ENCODE data around the gene KRT34. TPM values are rescaled to one million over a fixed set of nuclear protein-coding genes. Genes with fewer than 3 reads are reported as not detected.
A peak's percentile ranks its signal among the peaks of the same experiment; 100 is the strongest.

KRT34 gene
- total RNA-seq, 2 experiments from 2014 or later = not detected

DNA sequence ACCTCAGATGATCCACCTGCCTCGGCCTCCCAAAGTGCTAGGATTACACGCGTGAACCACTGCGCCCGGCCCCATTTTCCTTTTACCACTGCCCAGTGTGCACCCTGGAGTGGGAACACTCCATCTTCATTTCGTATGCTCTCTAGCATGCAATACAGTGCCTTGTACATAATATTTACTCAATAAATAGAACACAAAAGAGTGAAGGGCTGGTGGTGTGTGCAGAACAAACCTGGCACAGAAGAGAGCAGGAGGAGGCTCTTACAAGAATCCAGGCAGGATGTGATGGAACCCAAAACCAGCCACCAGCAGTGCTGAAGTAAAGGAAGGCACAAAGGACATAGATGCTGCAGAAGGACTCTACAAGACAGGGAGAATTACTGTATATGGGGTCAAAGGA, 35.0 kb upstream of the KRT34 start:
- Mint-ChIP-seq H3K4me3 (no peak overlapping the region), H3K27me3 (ENCODE audit: low read depth) (no peaks in the 10 kb centered on the region), H3K36me3 (ENCODE audit: low read depth) (no peaks in the 10 kb centered on the region), H3K27ac (no peak overlapping the region), H3K4me1 (ENCODE audit: low read depth) (no peaks in the 10 kb centered on the region), H3K9me3 (ENCODE audit: insufficient read depth) (no peaks in the 10 kb centered on the region)
- DNase-seq = no peak
- POLR2A ChIA-PET = no interaction called here
- CTCF ChIA-PET = interaction anchor here (0.7 to 2.0 kb wide), 7 partner anchors 10 to 132 kb away, joined by 3 to 7 read pairs (median 4); no protein-coding TSS in a partner anchor
- no peak for ATAC-seq

DNA sequence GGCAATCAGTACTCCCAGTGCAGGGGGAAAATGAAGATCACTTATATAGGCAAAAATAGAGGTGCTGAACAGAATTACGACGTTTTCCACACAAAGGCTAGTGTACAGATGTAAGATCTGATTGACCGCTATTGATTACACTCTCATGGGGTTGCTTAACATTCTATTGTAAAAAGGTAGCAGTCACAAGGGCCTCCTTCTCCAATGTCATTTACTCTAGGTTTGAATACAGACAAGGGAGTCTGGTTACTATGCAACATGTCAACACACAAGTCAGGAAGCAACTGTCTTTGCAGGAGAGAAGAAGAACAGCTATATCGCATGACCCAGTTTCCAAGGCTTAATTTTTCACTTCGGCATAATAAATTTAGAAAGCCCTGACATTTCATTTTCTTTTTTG, 34.4 kb upstream of the KRT34 start:
- CTCF ChIA-PET = interaction anchor here (1.0 to 1.8 kb wide), 3 partner anchors 15 to 94 kb away, joined by 3 to 4 read pairs (median 4); no protein-coding TSS in a partner anchor
- ATAC-seq = no peak
- H3K36me3 Mint-ChIP-seq (ENCODE audit: low read depth) = no peaks in the 10 kb centered on the region

DNA sequence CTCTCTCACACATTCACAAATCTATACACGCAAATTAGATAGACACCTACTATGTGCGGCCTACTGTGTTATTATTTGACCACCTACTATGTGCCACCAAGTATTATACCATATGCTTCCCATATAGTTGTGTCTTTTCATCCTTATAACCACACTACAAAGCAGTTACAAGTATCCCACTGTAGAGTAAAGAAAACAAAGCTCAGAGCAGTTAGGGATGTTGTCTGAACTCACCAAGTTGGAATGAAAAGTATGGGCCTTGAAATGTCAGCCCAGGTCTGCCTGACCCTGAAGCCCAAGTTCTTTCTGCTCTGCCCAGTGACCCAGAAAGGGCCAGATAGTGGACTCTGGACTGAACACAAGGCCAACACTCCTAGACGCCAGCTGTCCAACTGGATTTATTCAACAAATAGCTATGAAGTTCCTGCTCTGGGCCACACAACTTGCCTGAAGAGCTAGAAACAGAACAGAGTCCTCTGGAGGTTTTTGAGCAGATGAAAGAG, 33.8 kb upstream of the KRT34 start:
- Mint-ChIP-seq H3K4me1 (ENCODE audit: low read depth) (no peaks in the 10 kb centered on the region), H3K36me3 (ENCODE audit: low read depth) (no peaks in the 10 kb centered on the region), H3K27ac (no peak overlapping the region), H3K4me3 (no peak overlapping the region), H3K9me3 (ENCODE audit: insufficient read depth) (no peaks in the 10 kb centered on the region), H3K27me3 (ENCODE audit: low read depth) (no peaks in the 10 kb centered on the region)
- no peak for ATAC-seq
- POLR2A ChIA-PET = no interaction called here
- DNase-seq = no peak
- CTCF ChIA-PET = interaction anchor here (1.0 to 1.8 kb wide), 3 partner anchors 14 to 94 kb away, joined by 3 to 4 read pairs (median 4); no protein-coding TSS in a partner anchor

More for the DNA sequence above, 34.4 kb upstream of the KRT34 start:
- Mint-ChIP-seq H3K27me3 (ENCODE audit: low read depth) (no peaks in the 10 kb centered on the region), H3K4me3 (no peak overlapping the region), H3K4me1 (ENCODE audit: low read depth) (no peaks in the 10 kb centered on the region), H3K9me3 (ENCODE audit: insufficient read depth) (no peaks in the 10 kb centered on the region), H3K27ac (no peak overlapping the region)
- DNase-seq = no peak
- POLR2A ChIA-PET = no interaction called here

DNA sequence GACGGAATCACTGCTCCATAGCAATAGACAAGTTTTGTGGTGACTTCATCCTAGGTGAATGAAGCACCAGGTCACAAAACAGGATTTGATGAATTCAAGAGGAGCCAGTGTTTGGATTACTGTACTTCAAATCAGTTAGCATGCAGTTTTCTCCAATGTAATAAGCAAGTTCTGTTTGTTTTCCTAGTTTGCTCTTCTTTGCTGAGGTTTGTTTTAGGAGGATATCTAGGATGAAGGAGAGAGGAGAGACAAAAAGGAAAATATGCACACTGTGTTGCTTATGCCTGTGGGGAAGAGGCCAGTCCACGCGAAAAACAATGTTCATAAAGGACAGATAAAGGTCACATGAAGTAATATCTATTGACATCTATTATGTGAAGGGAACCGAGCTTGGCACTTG, 33.3 kb upstream of the KRT34 start:
- Mint-ChIP-seq H3K4me3 (no peak overlapping the region), H3K27me3 (ENCODE audit: low read depth) (no peaks in the 10 kb centered on the region), H3K4me1 (ENCODE audit: low read depth) (no peaks in the 10 kb centered on the region), H3K36me3 (ENCODE audit: low read depth) (no peaks in the 10 kb centered on the region), H3K9me3 (ENCODE audit: insufficient read depth) (no peaks in the 10 kb centered on the region), H3K27ac (no peak overlapping the region)
- CTCF ChIA-PET = interaction anchor here (1.0 to 1.8 kb wide), 2 partner anchors 14 to 19 kb away, joined by 3 to 4 read pairs; no protein-coding TSS in a partner anchor
- ATAC-seq (no peak), DNase-seq (no peak)
- POLR2A ChIA-PET = no interaction called here

DNA sequence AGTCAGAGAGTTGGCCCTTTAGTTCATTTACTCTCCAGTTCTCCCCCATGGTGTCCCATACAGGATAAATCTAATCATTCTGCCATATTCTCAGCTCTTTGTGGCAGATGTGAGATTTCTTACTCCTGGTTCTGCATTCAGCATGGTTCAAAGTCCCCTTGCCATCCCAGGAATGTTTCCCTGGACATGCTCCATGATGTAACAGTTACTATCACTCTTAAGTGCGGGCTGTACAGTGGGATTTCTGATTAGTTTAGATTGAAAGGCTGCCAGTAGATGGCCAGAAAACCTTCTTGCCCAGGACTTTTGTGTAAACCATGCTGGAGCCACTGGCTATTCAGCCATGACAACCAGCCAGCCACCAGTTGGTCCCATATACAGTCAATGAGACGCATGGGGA, 31.9 kb upstream of the KRT34 start:
- POLR2A ChIA-PET = no interaction called here

DNA sequence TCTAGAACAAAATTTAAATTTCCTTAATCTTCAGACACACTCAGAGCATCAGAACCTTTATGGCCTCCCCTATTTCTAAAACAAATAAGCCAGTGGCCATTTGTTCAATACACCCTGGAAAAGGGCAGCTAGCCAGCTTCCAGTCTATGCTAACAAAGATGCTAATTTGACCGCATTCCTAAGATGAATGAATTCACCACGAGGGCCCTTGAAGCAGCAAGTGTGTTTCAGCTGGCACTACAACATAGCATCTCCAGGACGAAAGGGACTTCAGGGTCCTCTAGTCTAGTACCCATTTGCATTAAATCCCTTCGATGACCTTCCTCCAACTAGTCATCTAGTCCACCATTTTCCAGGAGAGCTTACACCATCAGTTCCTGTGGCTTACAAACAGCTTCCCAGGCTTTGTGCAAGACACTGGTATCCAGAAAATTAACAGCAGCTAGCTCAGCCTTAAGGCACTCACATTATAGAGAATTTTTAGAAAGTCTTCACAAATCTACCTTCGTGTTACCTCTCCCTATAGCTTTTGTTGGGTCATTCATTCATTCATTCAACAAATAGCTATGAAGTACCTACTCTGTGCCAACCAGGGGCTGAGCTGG, 31.3 kb upstream of the KRT34 start:
- ATAC-seq (no peak), DNase-seq (no peak)
- Mint-ChIP-seq H3K36me3 (ENCODE audit: low read depth) (no peaks in the 10 kb centered on the region), H3K27me3 (ENCODE audit: low read depth) (no peaks in the 10 kb centered on the region), H3K4me3 (no peak overlapping the region), H3K9me3 (ENCODE audit: insufficient read depth) (no peaks in the 10 kb centered on the region), H3K27ac (no peak overlapping the region), H3K4me1 (ENCODE audit: low read depth) (peaks cover 5% of the 10 kb centered on the region)
- ChIA-PET CTCF (no interaction called here), POLR2A (no interaction called here)

More for the DNA sequence above, 31.9 kb upstream of the KRT34 start:
- Mint-ChIP-seq H3K27me3 (ENCODE audit: low read depth) (no peaks in the 10 kb centered on the region), H3K36me3 (ENCODE audit: low read depth) (no peaks in the 10 kb centered on the region), H3K27ac (no peak overlapping the region), H3K9me3 (ENCODE audit: insufficient read depth) (no peaks in the 10 kb centered on the region), H3K4me3 (no peak overlapping the region), H3K4me1 (ENCODE audit: low read depth) (peaks cover 3% of the 10 kb centered on the region)
- CTCF ChIA-PET = no interaction called here
- no peak for ATAC-seq
- no peak for DNase-seq

DNA sequence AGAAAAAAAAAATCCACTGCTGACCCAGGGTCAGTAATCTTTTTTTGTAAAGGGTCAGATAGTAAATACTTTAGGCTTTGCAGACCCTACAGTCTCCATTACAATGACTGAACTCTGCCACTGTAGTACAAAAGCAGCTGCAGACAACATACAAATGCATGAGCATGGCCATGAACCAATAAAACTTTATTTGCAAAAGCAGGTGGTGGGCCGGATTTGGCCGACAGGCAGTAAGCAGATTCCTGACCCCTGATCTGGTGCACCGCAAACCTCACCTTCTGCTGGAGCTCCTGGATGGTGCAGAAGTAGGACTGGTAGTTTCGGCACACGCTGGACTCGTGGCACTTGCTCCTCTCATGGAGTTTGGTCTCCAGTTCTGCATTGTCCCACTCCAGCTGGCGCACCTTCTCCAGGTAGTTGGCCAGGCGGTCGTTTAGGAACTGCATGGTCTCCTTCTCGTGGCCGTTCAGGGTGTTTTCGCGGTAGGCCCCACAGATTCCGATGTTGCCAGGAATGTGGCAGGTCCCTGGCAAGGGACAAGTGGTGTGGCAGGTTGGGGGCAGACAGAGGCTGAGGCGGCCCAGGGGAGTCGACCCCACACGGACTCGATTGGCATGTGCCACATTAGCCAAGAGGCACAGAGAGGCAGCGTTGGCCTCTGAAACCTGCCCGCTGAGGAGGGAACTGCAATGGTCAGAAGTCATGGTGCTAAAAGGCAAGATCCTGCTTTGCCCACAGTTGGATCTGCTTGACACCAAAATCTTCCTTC, 29.1 kb upstream of the KRT34 start:
- ATAC-seq (no peak), DNase-seq (no peak)
- peaks cover 5% of the 10 kb centered on the region for H3K4me1 Mint-ChIP-seq (ENCODE audit: low read depth)
- H3K4me3 Mint-ChIP-seq = no peak overlapping the region
- CTCF ChIA-PET = no interaction called here
- H3K36me3 Mint-ChIP-seq (ENCODE audit: low read depth) = no peaks in the 10 kb centered on the region
- no peak overlapping the region for H3K27ac Mint-ChIP-seq
- H3K27me3 Mint-ChIP-seq (ENCODE audit: low read depth) = no peaks in the 10 kb centered on the region
- H3K9me3 Mint-ChIP-seq (ENCODE audit: insufficient read depth) = no peaks in the 10 kb centered on the region
- POLR2A ChIA-PET = no interaction called here

DNA sequence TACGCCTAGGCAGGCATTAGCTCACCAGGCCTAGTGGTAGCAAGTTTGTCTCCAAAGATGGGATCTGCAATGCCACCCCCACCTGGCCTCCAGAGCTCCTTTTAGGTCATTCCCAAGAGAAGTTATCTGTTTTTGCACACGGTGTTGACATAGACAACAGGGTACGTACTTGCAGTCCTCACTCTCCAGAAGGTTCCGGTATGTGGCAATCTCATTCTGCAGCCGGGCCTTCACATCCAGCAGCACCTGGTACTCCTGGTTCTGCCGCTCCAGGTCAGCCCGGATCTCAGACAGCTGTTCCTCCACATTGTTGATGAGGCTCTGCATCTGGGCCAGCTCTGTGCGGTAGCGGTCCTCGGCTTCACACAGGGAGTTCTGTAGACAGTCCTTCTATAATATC, 25.1 kb upstream of the KRT34 start:
- H3K4me1 Mint-ChIP-seq (ENCODE audit: low read depth) = peaks cover 28% of the 10 kb centered on the region
- no peak for DNase-seq
- no peak overlapping the region for H3K27ac Mint-ChIP-seq
- no peaks in the 10 kb centered on the region for H3K27me3 Mint-ChIP-seq (ENCODE audit: low read depth)
- no peaks in the 10 kb centered on the region for H3K36me3 Mint-ChIP-seq (ENCODE audit: low read depth)
- no peak for ATAC-seq
- H3K9me3 Mint-ChIP-seq (ENCODE audit: insufficient read depth) = no peaks in the 10 kb centered on the region
- no peak overlapping the region for H3K4me3 Mint-ChIP-seq
- ChIA-PET POLR2A (no interaction called here), CTCF (interaction anchor here (1.7 kb wide), 1 partner anchor 10 kb away, joined by 5 read pairs; no protein-coding TSS in a partner anchor)

DNA sequence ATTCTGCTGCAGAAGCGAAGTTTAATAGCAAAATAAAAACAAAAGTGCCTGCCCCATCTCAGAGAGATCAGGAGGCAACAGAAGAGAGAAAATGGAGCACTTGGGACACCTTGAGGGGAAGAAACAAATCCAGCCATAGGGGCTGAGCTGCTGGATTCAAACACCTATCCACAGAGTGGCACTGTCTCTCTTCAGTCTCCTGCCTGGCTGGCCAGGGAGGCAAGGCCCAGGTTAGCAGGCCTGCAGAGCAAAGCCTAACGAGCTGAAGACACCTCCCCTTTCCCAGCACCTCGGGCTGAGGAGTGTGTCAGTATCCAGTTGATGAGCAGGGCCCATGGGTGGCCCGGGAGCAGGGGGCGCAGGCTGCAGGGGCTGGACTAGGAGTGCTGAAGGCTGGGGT, 24.1 kb upstream of the KRT34 start:
- Mint-ChIP-seq H3K36me3 (ENCODE audit: low read depth) (no peaks in the 10 kb centered on the region), H3K27ac (no peak overlapping the region), H3K9me3 (ENCODE audit: insufficient read depth) (no peaks in the 10 kb centered on the region), H3K4me1 (ENCODE audit: low read depth) (peaks cover 28% of the 10 kb centered on the region), H3K4me3 (no peak overlapping the region), H3K27me3 (ENCODE audit: low read depth) (no peaks in the 10 kb centered on the region)
- ChIA-PET POLR2A (no interaction called here), CTCF (no interaction called here)
- ATAC-seq = no peak
- DNase-seq = no peak

DNA sequence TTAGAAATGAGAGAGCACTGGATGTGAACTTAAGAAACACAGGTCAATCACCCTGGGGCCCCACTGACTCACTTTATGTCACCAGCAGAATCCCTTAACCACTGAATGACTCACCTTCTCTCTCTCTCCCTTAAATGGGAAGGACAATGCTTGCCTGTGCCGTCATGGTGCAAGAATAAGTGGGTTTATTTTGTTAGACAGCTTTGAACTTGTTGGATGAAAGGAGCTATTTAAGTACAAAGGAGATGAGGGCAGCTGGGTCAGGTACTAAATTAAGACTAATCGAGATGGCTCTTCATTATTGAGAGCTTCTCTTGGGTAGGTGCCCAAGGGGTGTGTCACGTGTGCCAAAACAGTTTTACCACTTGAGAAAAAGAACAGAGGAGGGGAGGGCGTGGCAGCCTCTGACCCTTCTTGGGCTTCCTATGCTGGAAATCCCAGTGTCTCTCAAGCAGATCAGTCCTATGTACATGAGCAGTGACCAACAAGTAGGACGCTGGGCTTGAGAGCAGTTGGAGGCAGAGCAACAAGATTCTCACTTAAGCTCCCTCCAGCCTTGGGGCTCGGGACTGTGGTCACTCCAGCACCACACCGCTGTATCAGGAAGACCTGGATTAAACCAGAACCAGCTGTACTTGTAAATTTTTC, 22.0 kb upstream of the KRT34 start:
- ATAC-seq = no peak
- CTCF ChIA-PET = interaction anchor here (1.0 to 2.0 kb wide), 6 partner anchors 13 to 499 kb away, joined by 4 to 7 read pairs (median 4); no protein-coding TSS in a partner anchor
- POLR2A ChIA-PET = no interaction called here
- peak; percentile 24 for DNase-seq
- peaks cover 27% of the 10 kb centered on the region for H3K4me1 Mint-ChIP-seq (ENCODE audit: low read depth)
- H3K27me3 Mint-ChIP-seq (ENCODE audit: low read depth) = no peaks in the 10 kb centered on the region
- no peak overlapping the region for H3K4me3 Mint-ChIP-seq
- no peaks in the 10 kb centered on the region for H3K36me3 Mint-ChIP-seq (ENCODE audit: low read depth)
- H3K9me3 Mint-ChIP-seq (ENCODE audit: insufficient read depth) = no peaks in the 10 kb centered on the region
- no peak overlapping the region for H3K27ac Mint-ChIP-seq

DNA sequence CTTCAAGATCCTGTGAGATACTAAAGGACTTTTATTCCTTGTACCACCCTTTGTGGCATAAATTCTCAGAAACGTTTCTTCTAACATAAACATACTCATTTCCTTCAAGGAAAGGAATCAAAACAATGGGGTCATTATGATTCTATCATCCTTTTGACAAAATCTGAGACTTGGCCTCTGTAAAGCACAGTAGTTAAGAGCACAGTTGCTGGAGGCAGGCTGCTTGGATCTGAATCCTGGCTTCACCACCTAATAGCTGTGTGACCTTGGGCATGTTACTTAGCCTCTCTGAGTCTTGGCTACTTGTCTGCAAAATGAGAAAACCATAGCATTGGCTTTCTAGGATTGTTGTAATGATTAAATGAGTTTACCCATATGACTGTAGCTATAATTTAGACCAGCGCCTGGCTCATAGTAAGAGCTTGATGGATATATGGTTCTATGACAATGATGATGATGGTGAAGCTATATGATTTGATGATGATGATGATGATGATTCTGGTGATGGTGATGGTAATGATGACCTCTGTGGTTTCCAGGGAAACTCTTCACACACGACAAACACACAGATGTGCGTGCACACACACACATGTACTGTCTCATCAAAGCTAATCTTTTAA, 21.4 kb upstream of the KRT34 start:
- CTCF ChIA-PET = interaction anchor here (1.0 to 2.0 kb wide), 7 partner anchors 13 to 498 kb away, joined by 3 to 7 read pairs (median 4); no protein-coding TSS in a partner anchor
- Mint-ChIP-seq H3K27ac (peak overlapping the region; percentile 4), H3K27me3 (ENCODE audit: low read depth) (no peaks in the 10 kb centered on the region), H3K4me3 (no peak overlapping the region), H3K9me3 (ENCODE audit: insufficient read depth) (no peaks in the 10 kb centered on the region), H3K36me3 (ENCODE audit: low read depth) (no peaks in the 10 kb centered on the region), H3K4me1 (ENCODE audit: low read depth) (peaks cover 23% of the 10 kb centered on the region)
- DNase-seq = no peak
- no peak for ATAC-seq
- POLR2A ChIA-PET = no interaction called here
